IPS-NIHi7 (cell line): ENCODE data around the gene ATRN.

Experiments used
- DNase-seq: peaks from one replicate; pipeline ENCODE4 v3.0.0; 2012; ENCODE audit warnings: mixed read lengths; ENCODE audit errors: extremely low spot score

Gene ATRN

DNA sequence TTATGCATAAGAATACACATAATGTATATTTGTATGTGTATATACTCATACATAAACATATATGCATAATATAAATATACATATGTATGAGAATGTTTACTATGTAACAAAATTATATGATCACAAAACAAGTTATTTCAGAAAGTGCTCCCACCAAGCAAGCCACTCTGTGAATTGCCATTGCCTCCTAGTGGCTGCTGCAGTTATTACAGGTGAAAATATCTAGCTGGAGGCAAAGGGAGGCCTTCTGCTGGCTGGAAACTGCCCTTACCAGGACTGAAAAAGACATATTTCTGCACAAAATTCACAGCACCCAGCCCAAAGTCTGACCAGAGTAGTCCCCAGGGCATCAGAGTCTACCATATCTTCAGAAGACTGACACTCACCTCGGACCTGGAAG lies 225.4 kb downstream of the ATRN start:
- DNase-seq: peak; percentile 43

DNA sequence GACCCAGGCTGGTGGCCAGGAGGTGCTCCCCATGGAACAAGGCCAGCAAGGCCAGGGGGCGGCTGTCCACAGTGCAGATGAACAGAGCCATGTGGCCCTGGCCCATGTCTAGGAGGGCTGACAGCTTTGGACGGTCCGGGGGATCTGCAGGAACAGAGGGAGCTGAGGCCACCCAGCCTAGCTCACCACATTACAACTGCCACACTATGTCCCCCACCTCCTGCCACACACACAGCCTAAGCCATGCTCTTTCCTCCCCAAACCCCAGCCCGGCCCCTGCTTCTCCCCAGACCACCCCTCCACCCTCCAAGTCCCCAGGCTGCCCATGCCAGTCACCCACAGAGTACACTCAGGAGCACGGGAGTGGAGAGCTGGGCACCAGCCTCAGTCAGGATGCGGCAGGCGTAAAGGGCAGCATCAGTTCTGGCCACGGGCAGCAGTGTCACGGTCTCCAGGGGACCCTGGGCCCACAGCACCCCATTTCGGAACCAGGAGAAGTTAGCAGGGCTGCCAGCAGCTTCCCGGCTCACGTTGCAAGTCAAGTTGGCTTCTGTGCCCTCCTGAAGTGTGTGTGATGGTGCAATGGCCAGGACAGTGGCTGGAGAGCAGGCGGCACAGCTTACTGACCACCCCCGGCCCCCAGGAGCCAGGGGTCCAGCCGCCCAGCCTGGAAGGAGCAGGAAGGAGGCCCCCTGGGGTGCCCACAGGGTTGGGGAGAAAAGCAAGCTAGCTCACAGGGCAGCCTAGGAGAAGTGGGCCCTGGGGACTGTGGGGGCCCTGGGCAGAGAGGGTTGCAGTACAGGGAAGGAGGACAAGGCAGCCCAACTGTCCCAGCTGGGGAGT lies 226.1 kb downstream of the ATRN start:
- no peak for DNase-seq

DNA sequence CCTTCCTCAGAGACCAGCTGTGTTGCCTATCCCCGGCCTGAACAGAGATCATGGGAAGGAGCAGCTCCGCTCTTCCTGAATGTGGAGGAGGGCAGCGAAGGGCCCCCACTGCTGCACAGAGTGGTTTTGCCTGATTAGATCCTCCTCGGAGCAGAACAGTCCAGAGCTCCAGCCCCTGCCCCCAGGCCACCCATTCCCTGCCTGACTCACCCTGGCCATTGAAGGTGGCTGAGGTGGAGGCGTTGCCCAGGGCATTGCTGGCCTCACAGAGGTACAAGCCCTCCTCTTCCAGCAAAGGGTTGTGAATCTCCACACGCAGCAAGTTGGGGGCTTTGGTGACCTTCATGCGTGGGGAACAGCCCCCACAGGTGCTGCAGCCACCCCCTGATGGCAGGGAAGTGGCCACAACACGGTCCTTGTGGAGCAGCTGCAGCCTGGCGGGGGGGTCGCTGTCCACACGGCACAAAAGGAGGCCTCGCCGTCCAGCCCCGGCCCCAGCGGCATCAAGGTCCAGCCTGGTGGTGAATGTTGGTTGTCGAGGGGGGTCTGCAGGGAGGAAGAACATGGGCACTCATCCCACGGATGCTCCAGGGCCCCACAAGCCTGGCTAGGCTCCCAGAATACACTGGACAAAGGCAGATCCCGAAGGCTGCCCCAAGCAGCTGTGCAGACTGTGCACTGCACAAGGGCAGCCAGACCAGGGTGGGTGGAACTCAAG lies 226.9 kb downstream of the ATRN start:
- DNase-seq: no peak

GRCh38 chr20:3698591-3699001 lies 227.8 kb downstream of the ATRN start:
- DNase-seq: no peak

GRCh38 chr20:3699037-3699436 lies 228.2 kb downstream of the ATRN start:
- DNase-seq: no peak
